ENCODE data around the gene KCNJ4. TPM values are rescaled to one million over a fixed set of nuclear protein-coding genes. Genes with fewer than 3 reads are reported as not detected.

The KCNJ4 gene
- total RNA-seq, 2 experiments from 2014 or later, result not detected

- H3K9me2 ChIP-seq (ENCODE audit: insufficient read depth, low read length), result no peaks in the 10 kb centered on the region
- peaks cover 83% of the 10 kb centered on the region for H3K79me2 ChIP-seq (ENCODE audit: insufficient read depth, low read depth, low read length)
- BruUV-seq (replicated peaks), result no TSS peak
- H3K4me3 ChIP-seq (ENCODE audit: low read depth, low read length, poor library complexity, severe bottlenecking), result no peak overlapping the region
- H3K4me1 ChIP-seq (ENCODE audit: insufficient read depth, low read length, poor library complexity, severe bottlenecking), result peaks cover 31% of the 10 kb centered on the region
- POLR2A ChIA-PET, result interaction anchor here (0.6 to 1.4 kb wide), 4 partner anchors 9 to 53 kb away, joined by 3 to 4 read pairs (median 3); no protein-coding TSS in a partner anchor
- no peak overlapping the region for H2AFZ ChIP-seq (ENCODE audit: low read length)
- H4K20me1 ChIP-seq (ENCODE audit: insufficient read depth, low read length), result peaks cover 41% of the 10 kb centered on the region
- no peak for TF ChIP-seq CTCF (conservative IDR thresholded peaks at IDR 0.05; ENCODE audit: low read length)
- TF ChIP-seq EZH2phosphoT487 (IDR thresholded peaks at IDR 0.05; ENCODE audit: borderline replicate concordance, low read depth, low read length), result no peak
- CTCF ChIA-PET (ENCODE audit: unreplicated experiment), result no interaction called here
- peak overlapping the region; percentile 99 for H3K4me2 ChIP-seq (ENCODE audit: low read length)
- peaks cover 82% of the 10 kb centered on the region for H3K36me3 ChIP-seq (ENCODE audit: insufficient read depth, low read length)
- DNase-seq (ENCODE audit: low spot score), result no peak
- no peak overlapping the region for H3K27ac ChIP-seq (ENCODE audit: low read depth, low read length, poor library complexity, severe bottlenecking)
- intact Hi-C loops (cut with micrococcal nuclease; ENCODE audit: unreplicated experiment), result no loop called here
- H3K9me3 ChIP-seq (ENCODE audit: low read length), result no peaks in the 10 kb centered on the region
These were observed 47.0 kb upstream of the KCNJ4 start for GRCh38 chr22:38501797-38502672.

GRCh38 chr22:38497869-38498268, 42.9 kb upstream of the KCNJ4 start:
- intact Hi-C loops (cut with micrococcal nuclease; ENCODE audit: unreplicated experiment), result no loop called here
- no TSS peak for BruUV-seq (replicated peaks)
- H3K4me3 ChIP-seq (ENCODE audit: low read depth, low read length, poor library complexity, severe bottlenecking), result no peak overlapping the region
- no peak for TF ChIP-seq CTCF (conservative IDR thresholded peaks at IDR 0.05; ENCODE audit: low read length)
- TF ChIP-seq EZH2phosphoT487 (IDR thresholded peaks at IDR 0.05; ENCODE audit: borderline replicate concordance, low read depth, low read length), result no peak
- peaks cover 61% of the 10 kb centered on the region for H3K79me2 ChIP-seq (ENCODE audit: insufficient read depth, low read depth, low read length)
- H3K4me2 ChIP-seq (ENCODE audit: low read length), result no peak overlapping the region
- no peaks in the 10 kb centered on the region for H3K9me3 ChIP-seq (ENCODE audit: low read length)
- peaks cover 23% of the 10 kb centered on the region for H4K20me1 ChIP-seq (ENCODE audit: insufficient read depth, low read length)
- H3K9me2 ChIP-seq (ENCODE audit: insufficient read depth, low read length), result no peaks in the 10 kb centered on the region
- no peak for DNase-seq (ENCODE audit: low spot score)
- ChIA-PET POLR2A (no interaction called here), CTCF (ENCODE audit: unreplicated experiment) (no interaction called here)
- no peak overlapping the region for H2AFZ ChIP-seq (ENCODE audit: low read length)
- H3K36me3 ChIP-seq (ENCODE audit: insufficient read depth, low read length), result peaks cover 98% of the 10 kb centered on the region
- no peak overlapping the region for H3K27ac ChIP-seq (ENCODE audit: low read depth, low read length, poor library complexity, severe bottlenecking)
- H3K4me1 ChIP-seq (ENCODE audit: insufficient read depth, low read length, poor library complexity, severe bottlenecking), result peaks cover 9% of the 10 kb centered on the region

- CTCF ChIA-PET (ENCODE audit: unreplicated experiment), result no interaction called here
These were observed 39.9 kb upstream of the KCNJ4 start for GRCh38 chr22:38494939-38495338.

More at GRCh38 chr22:38494939-38495338, 39.9 kb upstream of the KCNJ4 start:
- H3K9me3 ChIP-seq (ENCODE audit: low read length), result no peaks in the 10 kb centered on the region
- no peak overlapping the region for H2AFZ ChIP-seq (ENCODE audit: low read length)
- intact Hi-C loops (cut with micrococcal nuclease; ENCODE audit: unreplicated experiment), result no loop called here
- H3K4me3 ChIP-seq (ENCODE audit: low read depth, low read length, poor library complexity, severe bottlenecking), result no peak overlapping the region
- BruUV-seq (replicated peaks), result no TSS peak
- H3K4me2 ChIP-seq (ENCODE audit: low read length), result no peak overlapping the region
- H3K9me2 ChIP-seq (ENCODE audit: insufficient read depth, low read length), result no peaks in the 10 kb centered on the region
- POLR2A ChIA-PET, result no interaction called here
- no peaks in the 10 kb centered on the region for H3K4me1 ChIP-seq (ENCODE audit: insufficient read depth, low read length, poor library complexity, severe bottlenecking)
- no peak for DNase-seq (ENCODE audit: low spot score)
- H3K79me2 ChIP-seq (ENCODE audit: insufficient read depth, low read depth, low read length), result peaks cover 34% of the 10 kb centered on the region; the same call in 1 of the 2 replicates
- H3K36me3 ChIP-seq (ENCODE audit: insufficient read depth, low read length), result peaks cover 100% of the 10 kb centered on the region
- H4K20me1 ChIP-seq (ENCODE audit: insufficient read depth, low read length), result peaks cover 13% of the 10 kb centered on the region
- TF ChIP-seq CTCF (conservative IDR thresholded peaks at IDR 0.05; ENCODE audit: low read length), result no peak
- H3K27ac ChIP-seq (ENCODE audit: low read depth, low read length, poor library complexity, severe bottlenecking), result no peak overlapping the region

Data from OCI-LY7 (cell line).